ENCODE measurements around the gene IGSF9B.

IGSF9B gene

DNA sequence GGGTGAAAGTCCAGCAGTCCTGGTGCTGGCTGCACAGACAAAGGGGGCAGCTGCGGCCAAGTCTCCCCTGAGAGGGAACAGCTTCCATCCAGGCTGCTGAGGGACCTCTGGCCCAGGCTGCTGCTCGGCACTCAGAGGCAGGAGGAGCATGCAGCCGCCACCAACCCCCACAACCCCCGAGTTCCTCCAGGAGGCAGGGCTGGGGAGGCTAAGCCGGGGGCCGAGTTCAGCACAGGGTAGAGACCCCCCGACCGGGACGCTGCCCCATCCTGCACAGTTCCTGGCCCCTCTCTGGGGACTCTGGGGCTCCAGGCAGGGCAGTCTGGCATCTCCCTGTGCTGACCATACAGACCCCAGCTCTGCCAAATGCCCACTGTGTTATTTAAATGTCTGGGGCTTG is 20.2 kb downstream of the IGSF9B start:
- DNase-seq (ENCODE audit: low read depth) = no peak

DNA sequence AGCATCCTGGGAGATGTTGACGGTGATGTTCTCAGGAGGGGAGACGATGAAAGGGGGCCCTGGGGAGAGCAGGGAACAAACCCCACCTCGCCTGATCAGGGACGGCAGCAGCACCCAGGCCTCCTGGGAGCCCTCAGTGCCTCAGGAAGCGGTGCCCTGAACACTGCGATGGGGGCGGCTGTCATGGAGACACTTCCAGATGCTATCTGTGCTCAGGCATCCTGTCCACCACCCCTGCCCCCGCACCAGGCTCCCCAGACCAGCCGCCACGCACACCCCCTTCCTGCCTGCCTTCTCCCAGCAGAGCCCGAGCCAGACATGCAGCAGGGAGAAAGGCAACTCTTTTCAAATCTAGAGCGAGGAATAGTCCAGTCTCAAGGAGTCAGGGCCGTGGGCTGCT is 20.6 kb downstream of the IGSF9B start:
- no peak for DNase-seq (ENCODE audit: low read depth)

DNA sequence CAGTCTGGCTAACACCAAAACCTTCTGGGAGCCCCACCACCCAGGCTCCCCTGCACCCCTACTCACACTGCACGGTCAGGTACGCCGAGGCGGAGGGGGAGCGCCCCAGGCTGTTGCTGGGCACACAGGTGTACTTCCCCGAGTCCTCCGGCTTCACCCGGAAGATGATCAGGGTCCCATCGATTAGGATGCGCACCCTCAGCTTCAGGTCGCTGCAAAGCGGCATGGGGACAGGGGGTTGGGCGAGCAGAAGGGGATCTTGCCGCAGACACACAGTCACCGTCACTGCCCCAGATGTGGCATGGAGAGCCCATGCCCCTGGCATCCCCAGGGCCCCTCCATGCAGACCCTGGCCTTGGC is 21.2 kb downstream of the IGSF9B start:
- DNase-seq (ENCODE audit: low read depth) = no peak

DNA sequence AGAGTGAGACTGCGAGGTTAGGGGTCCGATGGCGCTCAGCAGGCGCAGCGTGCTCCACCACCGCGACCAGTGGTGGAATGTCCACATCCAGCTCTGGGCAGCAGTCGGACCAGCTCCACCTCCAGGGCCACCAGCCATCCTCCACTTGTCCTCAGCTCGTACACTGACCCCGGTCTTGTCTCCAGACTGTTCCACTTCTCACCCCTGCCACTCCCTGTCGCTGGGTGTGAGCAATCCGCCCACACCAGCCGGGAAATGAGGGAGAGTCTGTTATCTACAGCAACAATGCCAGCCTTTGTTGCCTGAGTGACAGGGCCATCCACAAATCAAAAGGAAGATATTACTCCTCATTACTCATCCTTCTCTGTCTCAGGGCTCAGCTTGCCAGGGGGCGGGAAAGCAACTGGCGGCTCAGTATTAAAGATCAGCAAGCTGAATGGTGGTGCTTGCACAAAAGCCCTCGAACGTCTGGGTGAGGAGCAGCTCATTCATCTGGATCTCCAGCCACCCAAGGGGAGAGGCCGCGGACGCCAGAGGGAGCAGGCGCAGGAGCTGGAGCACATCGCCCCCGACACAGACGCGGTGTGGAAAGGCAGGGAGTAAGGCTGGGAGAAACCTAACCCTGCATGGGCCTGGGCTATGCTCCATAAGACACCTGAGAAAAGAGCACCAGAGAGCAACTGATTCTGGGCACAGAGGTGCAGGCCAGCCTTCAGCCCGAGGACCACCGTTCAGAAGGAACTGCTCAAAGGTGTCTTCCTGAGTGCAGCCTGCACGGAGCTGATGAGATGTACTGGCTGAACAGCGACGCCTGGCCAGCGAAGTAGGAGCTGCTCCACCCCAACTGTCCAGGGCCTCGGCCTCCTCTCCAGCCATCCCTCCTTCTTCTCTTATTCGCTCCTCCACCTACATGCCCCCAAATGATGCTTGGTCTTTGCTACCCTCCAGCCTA is 21.9 kb downstream of the IGSF9B start:
- no peak for DNase-seq (ENCODE audit: low read depth)

DNA sequence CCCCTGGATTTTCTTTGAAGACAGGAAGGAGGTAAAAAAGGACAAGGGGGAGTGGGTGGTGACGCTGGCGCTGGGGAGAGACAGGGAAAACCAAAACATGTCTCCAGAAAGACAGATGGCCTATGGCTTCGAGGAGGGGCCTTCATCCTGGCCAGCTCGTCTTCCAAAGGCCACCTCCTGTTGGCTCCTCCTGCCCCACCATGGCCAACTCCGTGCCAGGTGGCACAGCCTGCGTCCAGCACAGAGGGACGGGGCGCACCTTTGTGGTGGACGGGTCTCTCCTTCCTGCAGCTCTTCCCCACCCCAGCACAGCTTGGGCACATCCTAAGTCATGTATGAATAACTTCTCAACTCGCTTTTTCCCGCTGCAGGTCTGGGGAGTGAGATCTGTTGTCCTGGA is 22.7 kb downstream of the IGSF9B start:
- DNase-seq (ENCODE audit: low read depth) = no peak

DNA sequence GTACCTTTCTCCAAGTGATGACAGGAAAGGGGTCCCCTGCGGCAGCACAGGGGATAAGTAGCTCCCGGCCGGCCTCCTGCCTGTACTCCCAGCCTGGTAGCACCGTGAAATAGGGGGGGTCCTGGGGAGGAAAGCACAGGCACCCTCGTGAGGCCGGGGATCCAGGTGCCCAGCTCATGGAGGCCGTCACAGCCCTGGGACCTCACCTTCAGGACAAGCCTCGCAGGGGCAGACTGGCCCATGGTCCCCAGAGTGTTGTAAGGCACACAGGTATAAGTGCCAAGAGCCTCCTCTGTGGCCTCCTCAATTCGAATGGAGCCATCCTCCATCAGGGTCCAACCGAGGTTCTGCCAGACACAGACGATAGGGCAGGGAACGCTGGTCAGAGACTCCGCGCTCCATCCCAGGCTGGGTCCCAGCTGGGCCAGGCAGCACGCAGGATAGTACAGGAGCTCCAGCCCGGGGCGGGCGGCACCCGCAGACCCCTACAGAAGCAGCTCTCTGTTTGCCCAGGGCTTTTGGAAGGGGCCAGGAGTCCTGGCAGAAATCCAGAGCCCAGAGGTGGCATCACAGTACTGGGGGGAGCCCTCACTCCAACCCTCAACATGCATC is 25.2 kb downstream of the IGSF9B start:
- DNase-seq (ENCODE audit: low read depth) = no peak

DNA sequence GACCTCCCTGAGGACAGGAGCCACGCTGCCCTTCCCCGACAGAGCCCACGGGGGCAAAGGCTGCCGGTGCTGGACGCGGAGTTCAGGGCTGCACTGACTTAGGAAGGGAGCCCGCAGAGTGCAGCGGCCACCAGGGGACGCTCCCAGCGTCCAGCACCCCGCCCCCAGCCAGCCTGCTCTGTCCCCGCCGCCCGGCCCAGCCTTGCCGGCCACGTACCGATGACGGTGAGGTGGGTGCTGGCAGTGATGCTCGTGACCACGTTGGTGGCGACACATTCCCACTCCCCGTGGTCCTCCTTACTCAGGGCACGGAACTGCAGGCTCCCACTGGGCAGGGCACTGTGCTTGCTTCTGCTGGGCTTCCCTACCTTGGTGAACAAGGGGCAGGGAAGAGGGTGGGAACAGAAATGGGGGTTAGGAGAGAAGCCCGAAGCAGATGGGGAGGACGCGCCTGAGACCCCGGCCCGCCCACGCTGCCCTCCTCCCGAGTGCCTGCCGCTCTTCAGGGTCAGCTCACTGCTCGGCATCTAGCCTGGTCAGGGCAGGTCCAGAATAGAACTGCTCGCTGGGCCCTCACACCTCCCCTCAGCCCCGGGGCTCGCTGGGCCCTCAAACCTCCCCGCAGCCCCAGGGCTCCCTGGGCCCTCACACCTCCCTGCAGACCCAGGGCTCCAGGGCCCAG is 25.9 kb downstream of the IGSF9B start:
- DNase-seq (ENCODE audit: low read depth) = no peak

DNA sequence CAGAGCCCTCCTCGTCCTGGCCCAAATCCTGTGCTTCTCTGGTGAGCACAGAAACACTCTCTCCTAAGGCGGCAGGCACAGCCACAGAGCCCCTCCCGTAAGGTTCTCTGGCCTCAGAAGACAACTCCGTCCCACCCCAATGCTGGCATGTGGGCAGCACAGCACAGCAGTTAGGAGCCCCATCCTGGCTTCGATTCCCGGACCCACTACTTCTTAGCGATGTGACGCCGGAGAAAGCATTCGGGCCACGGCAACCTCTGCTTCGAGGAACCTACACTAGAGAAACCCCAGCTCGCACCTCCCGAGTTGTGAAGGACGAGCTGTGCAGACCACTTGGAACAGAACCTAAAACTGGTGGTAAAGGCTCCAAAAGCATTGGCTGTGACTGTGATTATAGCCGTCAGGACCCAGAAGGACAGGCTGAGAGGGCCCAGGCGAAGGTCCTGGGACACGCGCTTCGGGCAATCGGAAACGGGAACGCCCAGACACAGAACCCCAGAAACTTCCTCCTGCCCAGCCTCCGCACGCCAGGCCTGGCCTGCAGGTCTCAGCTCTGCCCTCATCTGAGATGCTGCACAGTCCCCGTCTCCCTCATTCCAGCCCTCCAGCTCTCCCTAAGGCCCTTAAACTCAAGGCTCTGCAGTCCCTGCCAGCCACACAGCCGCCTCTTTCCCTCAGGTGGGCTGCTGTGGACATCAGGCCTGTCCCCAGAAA is 26.6 kb downstream of the IGSF9B start:
- DNase-seq (ENCODE audit: low read depth) = no peak

DNA sequence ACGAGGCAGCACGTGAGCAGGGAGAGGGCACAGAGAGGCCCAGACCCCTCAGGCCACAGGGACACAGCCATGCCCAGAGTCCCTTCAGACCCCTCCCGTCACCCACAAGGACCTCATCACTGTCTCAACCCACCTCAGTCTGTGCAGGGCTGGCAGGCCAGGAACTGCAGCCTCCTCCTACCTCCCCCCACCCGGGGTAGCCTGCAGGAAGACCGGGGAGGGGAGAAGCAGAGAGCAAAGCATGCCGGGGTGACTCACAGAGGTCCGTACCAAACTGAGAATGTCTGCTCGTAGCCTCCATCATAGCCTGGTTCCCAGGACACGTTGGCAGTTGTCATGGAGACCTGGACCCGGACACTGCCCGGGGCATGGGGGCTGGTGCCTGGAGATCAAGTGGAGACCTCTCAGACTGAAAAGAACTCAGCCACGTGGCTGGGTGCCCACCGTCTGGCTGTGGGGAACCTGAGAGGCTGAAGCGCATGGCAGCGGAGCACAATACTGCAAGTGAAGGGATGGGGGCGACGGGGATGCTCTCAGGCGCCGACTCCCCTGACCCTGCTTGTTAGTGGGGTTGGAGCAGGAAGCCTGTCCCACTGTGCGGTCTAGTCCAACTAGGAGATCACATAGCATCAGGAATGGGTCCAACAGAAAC is 27.2 kb downstream of the IGSF9B start:
- DNase-seq (ENCODE audit: low read depth) = no peak

DNA sequence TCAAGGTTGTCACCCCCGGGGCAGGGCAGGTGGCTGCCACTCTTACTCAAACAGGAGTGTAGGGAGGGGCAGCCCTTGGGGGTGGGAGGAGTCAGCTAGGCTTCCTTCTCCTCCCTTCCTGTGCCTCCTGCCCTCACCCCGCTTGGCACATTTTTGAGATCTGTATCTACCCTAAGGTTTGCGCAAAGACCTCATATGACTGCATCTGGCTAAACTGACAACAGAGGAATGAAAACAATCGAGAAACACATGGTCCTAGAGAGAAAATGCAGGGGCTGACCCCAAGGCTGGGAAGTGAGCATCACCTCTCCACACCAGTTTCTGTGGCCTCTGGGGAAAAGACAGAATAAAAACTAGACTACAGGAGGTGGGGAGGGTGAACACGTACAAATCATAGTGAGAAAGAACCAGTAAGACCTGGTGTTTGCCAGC is 28.1 kb downstream of the IGSF9B start:
- DNase-seq (ENCODE audit: low read depth) = peak; percentile 38

DNA sequence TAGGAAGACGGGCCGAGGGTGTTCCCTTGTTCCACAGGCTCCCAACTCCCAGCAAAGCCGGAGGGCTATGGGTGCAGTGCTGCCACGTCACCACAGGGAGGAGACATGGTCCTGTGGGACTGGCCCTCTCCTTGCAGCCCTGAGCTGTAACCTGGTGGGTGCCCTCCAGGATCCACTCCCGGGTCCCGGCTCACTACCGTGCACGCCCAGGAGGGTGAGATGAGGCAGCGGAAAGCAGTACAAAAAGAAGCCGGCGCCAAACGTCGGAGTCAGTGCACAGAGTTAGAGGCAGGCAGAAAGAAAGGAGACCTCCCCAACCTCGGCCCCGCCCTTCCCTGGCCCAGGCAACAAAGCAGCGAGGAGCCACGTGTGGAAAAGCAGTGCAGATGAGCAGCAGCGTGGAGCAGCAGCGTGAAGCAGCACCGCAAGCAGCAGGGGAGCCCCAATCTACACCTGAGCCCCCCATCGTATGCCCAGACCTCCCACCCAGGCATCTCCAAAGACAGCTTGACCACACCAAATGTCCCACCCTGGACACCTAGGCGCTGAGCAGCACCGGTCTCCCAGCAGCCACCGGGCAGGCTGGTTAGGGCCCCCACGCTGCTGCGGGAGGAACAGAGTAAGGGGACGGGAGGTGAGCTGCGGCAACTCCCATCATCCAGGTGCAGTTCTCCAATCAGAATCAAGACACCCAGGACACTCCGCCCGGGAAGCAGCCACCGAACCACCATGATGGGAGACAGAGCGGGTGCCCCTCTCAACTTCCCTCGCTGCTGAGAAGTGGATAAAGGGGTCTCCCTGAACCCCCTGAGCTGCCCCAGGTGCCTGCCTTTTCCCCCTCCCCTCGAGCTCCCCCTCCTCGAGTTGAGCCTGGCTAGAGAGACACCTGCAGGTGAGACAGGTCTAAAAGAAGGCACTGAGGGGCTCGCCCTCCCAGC is 28.8 kb downstream of the IGSF9B start:
- DNase-seq (ENCODE audit: low read depth) = peak; percentile 58

DNA sequence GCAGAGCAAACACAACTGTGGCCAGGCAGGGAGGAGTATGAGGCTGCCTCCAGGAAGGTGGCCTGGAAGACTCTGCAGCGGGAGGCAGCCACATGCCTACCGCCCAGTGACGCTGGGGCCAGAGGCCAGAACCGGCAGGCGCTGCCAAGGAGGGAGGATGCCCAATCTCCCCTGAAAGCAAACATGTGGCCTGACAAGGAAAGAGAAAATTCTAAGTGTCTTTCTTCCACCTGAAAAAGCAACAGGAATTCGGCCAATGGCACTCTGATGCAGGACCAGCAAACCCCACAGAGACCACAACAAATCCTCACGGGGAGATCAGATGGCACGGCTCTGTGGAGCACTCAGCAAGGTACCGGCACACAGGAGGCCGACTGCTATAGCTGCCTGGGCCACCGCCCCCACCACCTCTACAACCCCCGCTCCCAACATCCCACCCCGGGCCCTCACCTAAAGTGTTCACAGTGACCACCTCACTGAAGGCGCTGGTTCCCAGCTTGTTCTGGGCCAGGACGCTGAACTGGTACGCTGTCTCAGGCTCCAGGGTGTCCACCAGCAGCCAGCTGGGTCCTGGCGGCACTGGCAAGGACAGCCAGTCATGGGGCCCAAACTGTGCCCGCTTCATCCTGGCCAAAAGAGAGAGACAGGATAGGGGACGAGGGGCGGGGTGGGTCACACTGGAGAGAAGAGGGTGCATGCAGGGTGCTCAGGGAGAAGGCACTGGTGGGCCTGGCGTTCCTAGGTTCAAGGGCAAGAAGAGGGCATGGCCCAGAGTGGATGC is 30.1 kb downstream of the IGSF9B start:
- no peak for DNase-seq (ENCODE audit: low read depth)

DNA sequence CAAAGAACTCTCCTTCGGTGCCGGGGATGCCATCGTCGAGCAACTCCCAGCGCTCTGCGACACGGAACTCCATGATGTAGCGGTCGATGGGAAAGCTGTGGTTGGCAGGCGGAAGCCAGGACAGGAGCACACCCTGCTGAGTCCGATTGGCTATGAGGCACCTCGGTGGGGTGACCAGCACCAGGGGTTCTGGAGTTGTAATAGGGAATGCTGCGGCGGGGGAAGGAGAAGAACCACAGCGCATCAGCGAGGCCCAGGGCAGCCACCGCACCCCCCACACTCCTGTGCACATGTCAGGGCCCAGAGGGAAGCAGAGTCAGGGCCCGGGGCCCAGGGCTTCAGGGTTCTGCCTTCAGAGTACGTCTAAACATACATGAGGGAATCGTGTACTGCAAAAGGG is 31.0 kb downstream of the IGSF9B start:
- no peak for DNase-seq (ENCODE audit: low read depth)

DNA sequence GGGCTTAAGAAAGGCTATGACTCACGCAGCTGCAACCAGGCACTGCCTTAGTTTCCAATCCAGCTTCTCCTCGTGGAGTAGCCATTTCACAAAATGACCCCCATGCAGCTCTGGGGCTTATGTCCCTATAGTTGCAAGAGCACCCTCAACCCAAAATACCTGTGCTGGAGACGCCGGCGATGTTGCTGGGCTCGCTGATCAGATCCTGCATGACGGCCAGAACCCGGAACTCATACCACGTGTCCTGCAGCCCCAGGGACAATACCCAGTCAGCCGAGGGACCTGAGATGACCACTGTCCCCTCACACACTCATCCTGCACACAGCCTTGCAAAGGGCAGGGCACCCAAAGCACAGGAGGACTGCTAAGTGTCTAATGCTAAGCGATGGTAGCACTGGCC is 32.1 kb downstream of the IGSF9B start:
- DNase-seq (ENCODE audit: low read depth) = no peak

DNA sequence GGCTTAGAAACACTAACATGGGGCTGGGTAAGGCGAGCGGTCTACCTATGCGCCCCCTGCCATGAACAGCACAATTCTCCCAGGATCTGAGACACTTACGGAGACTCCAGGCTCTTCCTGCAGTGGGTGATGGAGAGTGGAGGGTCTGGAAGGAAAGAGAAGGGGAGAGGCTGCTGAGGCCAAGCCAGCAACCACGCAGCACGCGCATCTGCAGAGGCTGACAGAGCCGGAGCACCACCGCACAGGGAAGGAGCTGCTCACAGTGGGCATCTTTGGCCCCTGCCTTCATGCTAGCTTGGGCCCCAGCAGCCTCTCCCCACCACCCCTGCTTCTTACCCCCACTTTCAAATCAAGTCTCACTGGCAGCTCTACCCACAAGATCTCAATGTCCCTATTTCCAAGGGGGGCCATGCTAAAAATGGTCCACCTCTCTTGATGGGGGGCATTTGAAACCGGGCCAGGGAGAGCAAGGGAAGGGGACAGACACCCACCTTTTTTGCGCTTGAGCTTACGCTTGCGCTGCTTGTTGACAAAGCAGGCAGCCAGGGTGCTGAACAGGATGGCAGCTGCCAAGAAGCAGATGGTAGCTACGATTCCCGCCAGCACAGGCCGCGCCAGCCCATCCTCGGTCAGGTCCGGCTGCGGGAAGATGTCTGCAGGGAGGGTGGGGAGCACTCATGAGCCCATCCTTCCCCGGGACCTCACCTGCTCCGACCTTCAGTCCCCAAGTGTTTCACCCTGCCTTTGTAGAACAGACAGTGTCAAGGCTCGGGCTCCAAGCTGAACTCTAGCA is 34.5 kb downstream of the IGSF9B start:
- DNase-seq (ENCODE audit: low read depth) = no peak

DNA sequence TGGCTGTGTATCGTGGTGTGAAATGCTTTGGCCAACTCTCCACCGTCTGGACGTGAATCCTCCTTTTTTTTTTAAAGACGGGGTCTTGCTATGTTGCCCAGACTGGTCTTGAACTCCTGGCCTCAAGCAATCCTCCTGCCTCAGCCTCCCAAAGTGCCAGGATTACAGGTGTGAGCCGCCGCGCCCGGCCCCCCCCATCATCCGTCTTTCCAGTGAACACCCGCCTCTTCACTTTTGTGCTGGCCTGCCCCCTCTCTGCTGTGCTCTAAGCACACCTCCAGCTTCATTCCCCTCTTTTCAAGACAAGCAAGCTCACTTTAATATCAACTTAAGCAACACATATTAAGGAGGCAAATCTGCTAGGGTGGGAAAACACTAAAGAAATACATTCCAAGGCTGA is 35.3 kb downstream of the IGSF9B start:
- no peak for DNase-seq (ENCODE audit: low read depth)

DNA sequence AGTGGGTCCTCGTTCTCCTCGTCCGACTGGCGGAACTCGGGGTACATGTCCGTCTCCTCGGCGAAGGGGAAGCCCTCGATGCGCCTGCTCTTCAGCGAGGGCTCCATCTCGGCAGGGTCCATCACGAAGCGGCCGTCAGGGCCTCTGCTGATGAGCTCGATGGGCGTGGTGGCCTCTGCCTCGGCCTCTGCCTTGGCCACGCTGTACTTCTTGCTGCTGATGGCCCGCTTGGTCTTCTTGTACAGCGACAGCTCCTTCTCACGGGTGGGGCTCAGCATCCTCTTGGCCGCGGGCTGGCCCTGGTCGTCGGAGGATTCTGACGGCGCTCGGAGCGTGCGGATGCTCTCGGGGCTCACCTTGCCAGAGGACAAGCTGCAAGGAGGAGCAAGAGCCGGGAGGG is 35.7 kb downstream of the IGSF9B start:
- DNase-seq (ENCODE audit: low read depth) = no peak

DNA sequence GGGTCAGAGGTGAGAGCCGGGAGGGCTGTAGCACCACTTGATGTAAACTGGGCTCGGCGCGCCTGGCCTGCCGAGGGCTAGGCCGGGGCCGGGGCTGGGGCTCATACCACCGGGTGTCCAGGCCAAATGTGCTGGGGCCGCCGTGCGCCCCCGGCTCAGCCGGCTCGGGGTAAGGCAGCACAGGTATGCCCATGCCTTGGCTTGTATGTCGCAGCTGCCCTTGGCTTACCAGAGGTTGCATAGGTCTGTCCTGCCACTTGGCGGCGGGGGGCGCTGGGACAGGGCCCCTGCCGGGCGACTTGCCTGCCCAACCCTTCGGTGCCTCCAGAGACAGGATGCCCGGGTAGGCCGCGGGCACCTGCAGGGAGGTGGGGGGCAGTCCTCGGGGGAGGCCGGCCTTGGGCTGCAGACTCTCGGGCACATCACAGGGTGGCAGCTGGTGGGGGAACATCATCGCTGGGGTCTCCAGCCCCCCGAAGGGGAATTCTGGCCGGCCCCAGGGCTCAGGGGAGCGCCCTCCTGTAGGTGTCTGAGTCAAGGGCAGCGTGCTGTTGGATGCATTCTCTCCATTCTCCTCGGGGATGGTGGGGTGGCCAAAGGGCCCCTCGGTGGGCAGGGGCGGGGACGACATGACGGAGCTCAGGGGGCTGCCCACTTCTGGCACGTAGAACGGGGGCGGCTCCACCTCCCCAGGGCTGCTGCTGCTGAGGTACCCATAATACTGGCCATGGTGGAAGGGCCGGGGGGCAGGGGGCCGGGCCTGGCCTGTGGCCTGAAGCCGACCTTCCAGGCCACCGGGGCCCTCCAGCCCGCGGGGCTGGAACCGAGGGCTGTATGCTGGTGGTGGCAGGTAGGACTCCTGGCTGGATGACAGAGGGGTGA is 36.4 kb downstream of the IGSF9B start:
- no peak for DNase-seq (ENCODE audit: low read depth)

All from stimulated activated CD4-positive, alpha-beta T cell treated with anti-CD3 and anti-CD28 coated beads, Interleukin-2, amount 100 ng/mL, for 4 hours (primary cell).